Esophagus squamous epithelium (tissue), 4 donors: Measurements from ENCODE around the gene TACSTD2.

Source experiments
- CTCF ChIP-seq, 6 experiments: fragments of 450-650 bp in 4 of 6; fragments of 200-600 bp in 2 of 6; sonication (generic) in 2 of 6; IDR thresholded peaks; one replicate each; pipeline ENCODE4 v1.5.1; 2016 to 2019; ENCODE audit warnings: antibody characterized with exemption in 6 of 6, mild to moderate bottlenecking in 4 of 6, moderate library complexity in 4 of 6
- POLR2A ChIP-seq, 4 donors: fragments of 450-650 bp; IDR thresholded peaks; one replicate each; pipeline ENCODE4 v1.6.1; 2017; ENCODE audit warnings: antibody characterized with exemption in 4 of 4, mild to moderate bottlenecking in 4 of 4, moderate library complexity in 3 of 4

- TF ChIP-seq CTCF (IDR thresholded peaks at IDR 0.05), result no peak
- no peak for TF ChIP-seq POLR2A (IDR thresholded peaks at IDR 0.05)
Observed at GRCh38 chr1:58592522-58593134, 15.6 kb upstream of the TACSTD2 start.
